GM18868 (cell line): ENCODE results near the gene CHEK2.
A peak's percentile ranks its signal among the peaks of the same experiment; 100 is the strongest.
"Not testable (repeated sequence)": the region's sequence is repeated elsewhere in the genome, so short reads cannot be mapped to it uniquely, and the experiment has no call there.

Experiments used
- ATAC-seq: cut with Tn5 transposase; IDR thresholded peaks from one replicate; pipeline ENCODE4 v1.9.1; 2021; ENCODE audit warnings: mild to moderate bottlenecking, moderate library complexity; ENCODE audit not compliant: unreplicated experiment

CHEK2 gene

GRCh38 chr22:28741785-28742561 lies at the start of gene CHEK2, which contains the start of gene HSCB:
Gene CHEK2, minus strand, starts transcription at chr22:28741820. Its CDS starts 7,099 bp downstream, at chr22:28734721.
Gene HSCB, plus strand, starts transcription at chr22:28742039. Its CDS starts 57 bp downstream, at chr22:28742096.
- ATAC-seq: peak; percentile 92

GRCh38 chr22:28791124-28791523 lies 49.5 kb upstream of the CHEK2 start:
- no peak for ATAC-seq

GRCh38 chr22:28788601-28789000 lies 47.0 kb upstream of the CHEK2 start:
- ATAC-seq: no peak

GRCh38 chr22:28783786-28784671 lies 42.4 kb upstream of the CHEK2 start:
- no peak for ATAC-seq

GRCh38 chr22:28780296-28780695 lies 38.7 kb upstream of the CHEK2 start:
- ATAC-seq: no peak

GRCh38 chr22:28779833-28780232 lies 38.2 kb upstream of the CHEK2 start:
- ATAC-seq: no peak

GRCh38 chr22:28774378-28774777 lies 32.8 kb upstream of the CHEK2 start:
- ATAC-seq: no peak

- no peak for ATAC-seq
Observed at GRCh38 chr22:28773461-28773867, 31.8 kb upstream of the CHEK2 start.

GRCh38 chr22:28772633-28773460 lies 31.2 kb upstream of the CHEK2 start, which contains the start of gene CCDC117:
Gene CCDC117, plus strand, starts transcription at chr22:28772695. Its CDS starts 155 bp downstream, at chr22:28772850.
- peak; percentile 84 for ATAC-seq

GRCh38 chr22:28771195-28771791 lies 29.7 kb upstream of the CHEK2 start:
- ATAC-seq: no peak

GRCh38 chr22:28769394-28770085 lies 27.9 kb upstream of the CHEK2 start:
- ATAC-seq: no peak

GRCh38 chr22:28768701-28769393 lies 27.2 kb upstream of the CHEK2 start:
- ATAC-seq: no peak

- ATAC-seq: no peak
Observed at GRCh38 chr22:28766628-28767027, 25.0 kb upstream of the CHEK2 start.

- ATAC-seq: not testable (repeated sequence)
Observed at GRCh38 chr22:28762000-28762399, 20.4 kb upstream of the CHEK2 start.

- no peak for ATAC-seq
Observed at GRCh38 chr22:28761449-28761755, 19.8 kb upstream of the CHEK2 start.

- ATAC-seq: no peak
Observed at GRCh38 chr22:28759861-28760560, 18.4 kb upstream of the CHEK2 start.

- not testable (repeated sequence) for ATAC-seq
Observed at GRCh38 chr22:28754512-28754911, 12.9 kb upstream of the CHEK2 start.

- ATAC-seq: no peak
Observed at GRCh38 chr22:28750471-28750881, 8.9 kb upstream of the CHEK2 start.

- ATAC-seq: no peak
Observed at GRCh38 chr22:28743852-28744251, 2.2 kb upstream of the CHEK2 start.
